Right kidney (tissue), 1 donor: Measurements from ENCODE around the gene GPR141.

Experiments used
- DNase-seq: peaks from one replicate; pipeline ENCODE4 v3.0.0-alpha.2; 2016

The GPR141 gene

DNA sequence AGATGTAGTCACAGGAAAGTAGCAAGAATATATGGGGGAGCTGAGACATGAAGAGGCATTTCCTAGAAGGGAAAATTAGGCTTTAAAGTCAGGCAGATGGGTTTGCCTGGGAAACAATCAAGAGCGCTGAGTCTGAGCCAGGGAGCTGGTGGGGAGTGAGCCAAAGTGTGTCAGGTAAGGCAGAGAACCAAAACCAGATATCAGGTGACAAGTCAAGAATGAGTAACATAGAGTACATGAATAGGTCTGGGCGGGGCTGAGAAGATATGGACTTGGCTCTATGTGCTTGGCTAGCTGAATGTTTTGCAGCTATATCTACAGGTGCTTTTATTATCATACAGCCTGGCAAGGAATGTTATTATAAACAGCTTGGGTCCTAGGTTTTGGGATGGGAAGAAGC is 49.3 kb downstream of the GPR141 start:
- DNase-seq: no peak

GRCh38 chr7:37735196-37735595 is 51.6 kb downstream of the GPR141 start:
- no peak for DNase-seq

- DNase-seq: no peak
These were observed 54.8 kb downstream of the GPR141 start for GRCh38 chr7:37738321-37738720.

- no peak for DNase-seq
These were observed 56.8 kb downstream of the GPR141 start for GRCh38 chr7:37740398-37740797.

DNA sequence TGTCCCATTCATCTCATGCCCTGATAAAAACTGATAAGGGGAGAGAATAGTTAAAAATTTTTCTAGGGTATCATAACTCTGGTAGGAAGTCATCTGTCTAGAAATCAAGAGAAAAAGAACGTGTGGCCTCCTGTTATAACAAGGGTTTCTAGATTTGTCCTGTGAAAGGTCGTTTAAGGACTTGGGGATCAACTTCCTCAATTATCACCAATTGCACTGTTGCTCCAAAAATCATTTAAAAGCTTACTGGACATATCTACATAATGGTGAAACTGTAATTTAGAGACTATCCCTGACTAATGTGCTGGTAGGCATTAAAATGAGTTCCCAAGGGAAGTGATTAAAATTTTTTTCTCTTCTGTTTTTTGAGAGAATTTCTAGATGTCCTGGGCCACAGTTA is 58.2 kb downstream of the GPR141 start:
- no peak for DNase-seq

- no peak for DNase-seq
These were observed 67.5 kb downstream of the GPR141 start for GRCh38 chr7:37751096-37751495.

DNA sequence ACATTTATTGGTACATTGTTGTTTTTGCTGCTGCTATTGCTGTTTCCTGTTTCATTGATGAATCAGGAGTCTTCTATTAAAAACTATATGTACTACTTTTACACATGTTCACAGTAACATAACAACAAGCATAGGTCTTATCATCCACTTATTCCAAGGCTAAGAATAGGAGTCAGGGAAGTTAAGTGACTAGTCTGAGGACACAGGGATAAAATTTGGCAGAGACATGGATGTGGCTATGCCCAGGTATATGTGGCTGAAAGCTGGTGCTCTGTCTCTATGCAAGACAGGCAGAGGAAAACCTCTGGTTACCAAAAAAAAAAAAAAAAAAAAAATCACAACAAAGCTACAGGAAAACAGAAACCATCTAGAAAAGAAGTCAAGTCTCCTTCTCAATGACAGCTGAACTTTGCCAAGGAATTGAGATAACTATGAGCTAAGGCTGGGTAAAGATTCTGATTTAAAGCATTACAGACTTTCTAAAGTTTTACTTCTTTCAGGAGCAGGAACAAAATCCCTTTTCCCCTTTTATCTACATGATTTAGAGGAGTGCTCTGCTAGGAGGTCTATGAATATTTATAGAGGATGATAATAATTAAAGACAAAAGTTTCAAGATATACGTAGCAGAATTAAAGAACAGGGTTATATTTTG is 70.0 kb downstream of the GPR141 start:
- no peak for DNase-seq

DNA sequence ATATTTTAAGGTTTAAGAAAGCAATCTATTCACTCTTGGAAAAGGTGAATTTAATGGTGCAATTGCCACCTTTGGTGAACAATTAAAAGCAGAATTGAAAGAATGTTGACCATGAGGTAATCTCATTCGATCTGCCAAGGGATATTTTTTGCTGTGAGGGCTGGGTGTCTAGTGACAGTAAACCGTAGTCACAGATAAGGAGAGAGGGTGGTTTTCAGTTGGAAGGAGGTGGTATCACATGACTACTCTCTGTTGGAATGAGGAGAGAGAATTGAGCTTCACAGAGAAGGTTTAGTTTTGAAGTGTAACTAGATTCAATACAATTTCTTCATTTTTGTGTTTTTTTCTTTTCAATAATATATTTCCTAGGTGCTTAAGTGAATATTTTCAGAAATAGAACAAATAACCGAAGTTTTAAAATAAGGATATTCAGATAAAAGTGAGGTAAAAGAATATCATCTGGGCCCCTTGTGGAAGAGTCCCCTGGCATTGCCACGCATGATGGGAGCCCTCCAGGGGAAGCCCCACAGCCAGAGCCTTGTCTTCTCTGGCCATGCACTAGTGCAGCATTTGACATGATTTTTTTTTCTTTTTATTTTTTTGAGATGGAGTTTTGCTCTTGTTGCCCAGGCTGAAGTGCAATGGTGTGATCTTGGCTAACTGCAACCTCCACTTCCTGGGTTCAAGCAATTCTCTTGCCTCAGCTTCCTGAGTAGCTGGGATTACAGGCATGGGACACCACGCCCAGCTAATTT is 73.4 kb downstream of the GPR141 start:
- no peak for DNase-seq

- DNase-seq: no peak
These were observed 74.0 kb downstream of the GPR141 start for GRCh38 chr7:37757563-37757962.

- DNase-seq: no peak
These were observed 75.0 kb downstream of the GPR141 start for GRCh38 chr7:37758501-37759045.

GRCh38 chr7:37759526-37759925 is 76.0 kb downstream of the GPR141 start:
- DNase-seq: no peak

DNA sequence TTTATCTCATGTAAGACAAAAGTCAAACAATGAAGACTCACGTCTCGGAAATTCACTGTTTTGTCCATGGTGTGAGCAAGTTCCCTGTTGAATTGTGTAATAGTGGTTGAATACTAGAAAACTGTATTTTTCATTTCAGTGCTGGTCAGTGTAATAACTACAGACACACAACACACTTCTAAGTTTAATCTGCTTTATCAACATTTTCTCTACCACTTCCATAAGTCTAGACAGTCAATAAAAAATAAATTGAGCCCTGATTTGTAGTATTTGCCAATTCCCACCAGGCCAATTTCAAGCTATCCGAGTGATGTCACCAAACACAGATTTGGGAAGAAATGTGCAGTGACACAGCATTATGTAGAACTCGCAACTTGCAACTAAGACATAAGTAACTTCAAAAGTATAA is 81.9 kb downstream of the GPR141 start:
- no peak for DNase-seq

GRCh38 chr7:37765872-37766525 is 82.4 kb downstream of the GPR141 start:
- DNase-seq: no peak

DNA sequence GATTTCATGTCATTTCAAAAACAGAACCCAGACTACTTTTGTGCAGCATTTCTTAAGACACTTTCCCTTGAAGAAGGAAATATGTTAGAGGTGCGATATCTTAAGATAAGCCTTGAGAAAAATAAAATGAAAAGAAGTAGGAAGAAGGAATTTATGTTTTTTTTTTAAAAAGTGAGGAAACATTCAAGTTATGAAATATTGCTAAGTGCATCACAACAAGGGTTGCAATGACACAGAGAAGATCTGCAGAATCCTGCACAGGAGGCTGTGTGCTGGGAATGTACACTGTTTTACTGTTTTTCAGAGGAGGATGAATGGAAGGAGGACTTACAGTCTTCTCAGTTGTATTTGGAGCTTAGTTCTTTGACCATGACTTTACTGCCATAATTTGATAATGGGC is 85.0 kb downstream of the GPR141 start:
- DNase-seq: no peak

GRCh38 chr7:37769291-37769690 is 85.7 kb downstream of the GPR141 start:
- no peak for DNase-seq

- DNase-seq: no peak
These were observed 86.2 kb downstream of the GPR141 start for GRCh38 chr7:37769726-37770125.

DNA sequence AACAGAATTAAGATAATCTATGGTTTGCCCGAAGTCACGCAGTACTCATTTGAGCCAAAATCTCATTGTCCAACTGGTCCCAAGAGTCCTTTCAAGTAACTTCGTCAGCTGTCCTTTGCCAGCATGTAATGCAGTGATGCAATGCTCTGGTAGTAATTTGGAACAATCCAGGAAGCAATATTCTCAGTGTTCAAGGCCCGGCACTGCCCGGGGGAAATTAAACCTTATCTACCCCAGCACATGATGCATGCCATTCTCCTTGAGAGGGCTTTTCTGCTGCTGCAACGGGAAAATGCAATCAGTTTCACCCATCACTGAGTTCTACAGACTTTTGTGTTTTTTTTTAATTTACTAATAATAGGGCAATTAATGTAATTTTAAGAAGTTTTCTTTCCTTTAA is 87.3 kb downstream of the GPR141 start:
- no peak for DNase-seq

DNA sequence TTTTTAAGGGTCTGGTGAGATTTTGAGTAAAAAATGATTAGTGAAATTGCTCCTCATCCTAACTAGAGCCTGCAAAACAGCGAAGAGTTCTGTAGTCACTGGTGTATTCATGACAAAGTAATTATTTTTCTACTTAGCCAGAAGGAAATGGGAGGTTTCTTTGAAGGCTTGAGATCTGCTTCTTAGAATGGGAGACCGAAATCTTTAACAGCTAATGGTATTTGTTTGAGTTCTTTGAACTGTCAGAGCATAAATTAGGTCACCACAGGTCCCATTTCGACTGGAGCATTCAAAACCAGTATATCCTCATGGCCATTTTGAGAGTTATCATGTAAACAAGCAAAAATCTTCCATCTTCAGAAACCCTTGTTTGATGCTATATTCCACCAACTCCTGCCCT is 87.8 kb downstream of the GPR141 start:
- DNase-seq: no peak

DNA sequence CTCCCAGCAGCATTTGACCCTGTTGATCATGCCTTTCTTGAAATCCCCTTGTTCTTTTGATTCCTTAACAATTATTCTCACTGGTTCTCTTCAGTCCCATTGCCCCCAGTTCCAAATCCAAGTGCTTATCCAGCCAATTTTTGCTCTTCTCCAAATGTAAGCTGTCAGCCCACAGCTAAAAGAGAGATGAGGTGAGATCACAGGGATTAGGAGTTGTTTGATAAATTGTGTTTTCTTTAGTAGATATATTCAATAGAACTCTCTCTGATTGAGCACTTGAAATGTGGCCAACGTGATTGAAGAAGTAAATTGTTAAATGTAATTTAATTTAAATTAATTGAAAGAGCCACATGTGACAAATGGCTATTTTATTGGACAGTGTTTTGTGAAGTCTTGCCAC is 88.2 kb downstream of the GPR141 start:
- DNase-seq: no peak

DNA sequence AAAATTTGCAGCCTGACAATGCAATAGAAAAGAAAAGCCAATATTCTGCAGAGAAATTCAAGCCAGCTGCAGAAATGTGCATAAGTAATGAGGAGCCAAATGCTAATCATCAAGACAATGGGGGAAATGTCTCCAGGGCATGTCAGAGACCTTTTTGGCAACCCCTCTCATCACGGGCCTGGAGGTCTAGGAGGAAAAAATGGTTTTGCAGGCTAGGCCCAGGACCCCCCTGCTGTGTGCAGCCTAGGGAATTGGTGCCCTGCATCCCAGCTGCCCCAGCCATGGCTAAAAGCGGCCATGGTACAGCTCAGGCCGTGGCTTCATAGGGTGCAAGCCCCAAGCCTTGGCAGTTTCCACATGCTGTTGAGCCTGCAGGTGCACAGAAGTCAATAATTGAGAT is 92.4 kb downstream of the GPR141 start:
- no peak for DNase-seq

DNA sequence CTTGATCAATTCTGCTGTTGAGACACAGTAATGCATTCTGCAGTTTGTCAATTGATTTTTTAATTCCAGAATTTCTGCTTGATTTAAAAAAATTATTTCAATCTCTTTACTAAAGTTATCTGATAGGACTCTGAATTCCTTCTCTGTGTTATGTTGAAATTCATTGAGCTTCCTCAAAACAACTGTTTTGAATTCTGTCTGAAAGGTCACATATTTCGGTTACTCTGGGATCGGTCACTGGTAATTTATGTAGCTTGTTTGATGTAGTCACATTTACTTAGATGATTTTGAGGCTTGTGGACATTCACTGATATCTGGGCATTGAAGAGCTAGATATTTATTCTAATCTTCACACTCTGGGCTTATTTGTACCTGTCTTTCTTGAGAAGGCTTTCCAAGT is 97.6 kb downstream of the GPR141 start:
- no peak for DNase-seq

DNA sequence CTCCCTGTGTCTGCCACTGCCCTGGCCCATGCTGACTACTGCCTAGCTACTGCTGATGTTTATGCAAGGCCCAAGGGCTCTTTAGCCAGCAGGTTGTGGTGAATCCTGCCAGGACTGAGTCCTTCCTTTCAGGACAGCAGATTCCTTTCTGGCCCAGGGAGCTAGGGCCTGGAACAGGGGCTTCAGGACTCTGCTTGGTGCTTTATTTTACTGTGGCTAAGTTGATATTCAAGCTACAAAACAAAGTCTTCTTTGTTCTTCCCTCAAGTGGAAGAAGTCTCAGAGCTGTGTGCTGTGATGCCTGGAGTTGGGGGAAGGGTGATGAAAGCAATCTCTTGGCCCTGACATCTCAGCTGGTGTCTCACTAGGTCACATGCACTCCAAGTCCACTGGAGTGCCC is 98.6 kb downstream of the GPR141 start:
- DNase-seq: no peak

DNA sequence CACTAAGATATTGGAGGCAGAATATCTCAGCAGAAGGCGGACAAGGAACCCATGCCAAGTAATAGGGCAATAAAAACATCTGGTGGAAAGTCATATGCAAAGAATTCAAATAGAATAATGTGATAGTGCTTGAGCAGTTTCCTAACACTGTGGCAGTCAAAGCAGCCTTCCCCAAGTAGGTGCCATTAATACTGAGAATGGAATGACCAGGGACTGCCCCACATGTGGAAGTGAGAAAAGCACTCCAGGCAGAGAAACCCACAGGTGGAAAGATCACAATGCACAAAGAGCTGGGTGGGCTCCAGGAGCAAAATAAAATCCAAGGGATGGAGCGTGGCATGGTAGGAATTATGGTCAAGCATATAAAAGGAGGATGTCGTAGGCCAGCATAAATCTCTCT is 100.4 kb downstream of the GPR141 start:
- DNase-seq: no peak
